HuH-7.5 (cell line): ENCODE results near the gene MAP4K5.
A peak's percentile ranks its signal among the peaks of the same experiment; 100 is the strongest.
"Not testable (repeated sequence)": the region's sequence is repeated elsewhere in the genome, so short reads cannot be mapped to it uniquely, and the experiment has no call there.

ENCODE experiments used
- DNase-seq: peaks from one replicate; pipeline ENCODE4 v3.0.0; 2011; ENCODE audit warnings: low spot score

The MAP4K5 gene

DNA sequence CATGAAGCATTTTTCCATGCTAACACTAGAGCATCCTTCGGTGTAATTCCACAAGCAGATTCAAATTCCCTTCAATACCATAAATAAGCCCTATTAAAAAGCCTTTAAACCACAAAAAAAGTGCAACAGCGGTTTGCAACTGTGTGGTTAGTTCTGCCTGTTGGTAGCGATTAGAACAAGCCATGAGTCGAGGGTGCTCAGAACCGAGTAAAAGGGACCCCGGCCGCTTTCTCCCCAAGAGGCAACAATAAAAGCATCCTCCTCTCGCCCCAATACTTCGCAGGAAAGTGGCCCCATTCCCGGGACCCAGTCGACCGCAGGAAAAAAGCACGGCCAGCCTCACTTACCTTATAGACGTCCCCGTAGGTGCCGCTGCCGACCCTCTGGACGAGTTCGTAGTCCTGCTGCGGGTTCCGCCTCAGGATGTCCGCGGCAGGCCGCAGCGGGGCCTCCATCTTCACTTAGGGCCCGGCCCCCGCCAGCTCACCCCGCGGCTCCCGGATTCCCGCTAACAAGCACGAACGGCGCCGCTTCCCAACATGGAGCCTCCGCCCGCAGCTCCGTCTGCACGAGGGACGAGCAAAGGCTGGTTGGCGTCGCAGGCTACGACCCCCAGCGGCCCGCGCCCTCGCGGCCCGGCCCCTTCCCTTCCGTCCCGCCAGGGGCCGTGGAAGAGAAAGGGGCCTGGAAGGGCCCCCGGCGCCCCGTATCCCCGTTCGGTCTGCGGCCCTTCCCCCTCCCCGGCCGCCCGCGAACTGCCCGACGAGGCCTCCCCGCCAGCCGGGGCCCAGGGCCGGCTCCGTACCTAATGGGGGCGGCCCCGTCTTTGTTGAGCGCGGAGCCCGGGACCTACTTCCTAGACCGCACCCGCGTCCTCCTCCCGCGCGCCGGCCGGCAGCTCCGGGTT is 521 bp downstream of the MAP4K5 start:
- peak; percentile 22 for DNase-seq

DNA sequence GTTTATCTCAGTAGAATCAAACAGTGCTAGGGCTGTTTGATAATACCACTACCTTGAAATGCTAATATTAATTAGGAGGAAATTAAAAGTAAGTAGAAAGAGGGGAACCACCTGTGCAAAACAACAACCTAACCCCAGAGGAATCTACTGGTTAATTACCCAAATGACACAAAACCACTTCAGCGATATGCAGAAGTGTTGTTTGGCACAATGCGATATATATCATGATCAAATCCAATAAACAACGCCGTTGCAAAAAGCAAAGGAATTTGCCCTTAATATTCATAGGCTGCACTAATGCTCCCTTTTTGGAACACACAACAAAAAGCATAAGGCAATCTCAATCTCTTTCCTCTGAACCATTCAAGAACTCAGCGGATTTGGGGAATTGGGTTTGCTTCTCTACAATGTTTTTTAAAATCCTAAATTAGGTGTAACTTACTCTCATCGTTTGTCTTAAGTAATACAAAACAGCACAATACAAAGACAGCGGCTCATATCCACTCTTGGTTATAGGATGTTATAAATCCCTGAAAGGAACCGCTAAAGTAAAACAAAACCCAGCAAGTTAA is 1.5 kb downstream of the MAP4K5 start:
- DNase-seq = no peak

DNA sequence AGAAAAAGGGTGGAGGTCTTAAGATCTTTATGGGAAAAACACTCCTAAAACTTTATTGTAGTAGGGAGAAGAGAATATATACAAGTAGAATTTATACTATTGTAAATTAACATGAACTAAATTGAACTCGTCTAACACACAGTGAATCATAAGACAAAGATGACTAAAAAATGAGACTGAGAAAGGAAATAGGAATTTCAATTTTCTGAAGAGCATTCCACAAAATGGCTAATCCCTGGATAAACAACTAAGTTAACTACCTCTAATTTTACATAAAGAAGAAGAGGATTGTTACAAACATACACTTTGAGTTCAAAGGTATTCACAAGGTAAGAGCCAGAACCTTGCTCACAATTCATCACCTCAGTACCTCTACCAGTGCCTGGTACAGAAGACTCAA is 2.0 kb downstream of the MAP4K5 start:
- DNase-seq = no peak

DNA sequence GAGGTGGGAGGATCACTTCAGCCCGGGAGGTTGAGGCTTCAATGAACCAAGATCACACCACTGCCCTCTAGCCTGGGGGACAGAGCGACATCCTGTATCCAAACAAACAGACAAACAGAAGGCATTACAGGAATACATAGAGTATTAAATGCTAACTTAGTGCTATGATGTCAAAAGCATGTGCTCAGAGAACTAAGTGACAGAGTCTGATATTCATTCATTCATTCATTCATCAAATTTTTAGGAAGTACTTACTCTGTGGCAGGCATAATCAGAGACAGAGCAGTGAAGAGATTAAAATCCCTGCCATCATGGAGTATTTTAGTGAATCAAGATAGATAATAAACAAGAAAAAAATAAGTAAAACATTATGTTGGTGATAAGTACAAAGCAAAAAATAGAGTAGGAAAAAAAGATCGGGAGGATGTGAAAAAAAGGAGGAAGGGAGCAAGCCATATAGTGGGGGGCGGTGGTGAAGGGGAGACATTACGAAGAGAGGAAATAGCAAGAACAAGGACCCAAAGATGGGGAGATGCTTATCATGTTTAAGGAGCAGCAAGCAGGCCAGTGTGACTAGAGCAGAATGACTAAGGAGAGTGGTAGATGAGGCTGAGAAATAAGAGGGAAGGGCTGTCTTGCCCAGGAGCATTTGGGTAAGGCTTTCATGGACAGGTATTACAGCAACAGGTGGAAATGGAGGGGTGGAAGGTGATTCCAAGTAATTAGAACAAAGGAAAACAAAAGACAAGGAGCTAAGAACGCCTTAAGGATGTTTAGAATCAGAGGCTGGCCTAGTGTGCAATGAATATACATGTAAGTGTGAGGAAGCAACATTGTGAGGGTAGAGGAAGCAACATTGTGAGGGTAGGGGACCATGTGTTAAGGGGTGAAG is 2.8 kb downstream of the MAP4K5 start:
- DNase-seq = no peak

DNA sequence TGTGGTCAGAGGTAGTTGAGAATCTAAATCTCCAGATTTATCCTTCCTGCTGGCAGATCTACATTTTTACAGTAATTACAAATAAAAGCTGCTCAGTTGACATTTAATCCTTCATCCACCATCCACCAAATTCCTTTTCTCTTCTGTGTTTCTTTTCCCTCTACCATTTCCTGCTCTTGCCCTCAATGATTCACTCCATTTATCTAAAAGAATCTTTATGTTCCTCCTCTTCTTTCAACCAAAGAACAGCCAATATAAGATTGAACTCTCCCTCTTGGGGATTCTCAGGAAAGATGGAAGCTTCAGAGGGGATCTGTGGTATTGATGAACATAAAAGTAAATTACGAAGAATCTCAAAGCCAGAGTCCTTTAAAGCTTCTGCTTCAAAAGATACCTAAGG is 4.4 kb downstream of the MAP4K5 start:
- no peak for DNase-seq

DNA sequence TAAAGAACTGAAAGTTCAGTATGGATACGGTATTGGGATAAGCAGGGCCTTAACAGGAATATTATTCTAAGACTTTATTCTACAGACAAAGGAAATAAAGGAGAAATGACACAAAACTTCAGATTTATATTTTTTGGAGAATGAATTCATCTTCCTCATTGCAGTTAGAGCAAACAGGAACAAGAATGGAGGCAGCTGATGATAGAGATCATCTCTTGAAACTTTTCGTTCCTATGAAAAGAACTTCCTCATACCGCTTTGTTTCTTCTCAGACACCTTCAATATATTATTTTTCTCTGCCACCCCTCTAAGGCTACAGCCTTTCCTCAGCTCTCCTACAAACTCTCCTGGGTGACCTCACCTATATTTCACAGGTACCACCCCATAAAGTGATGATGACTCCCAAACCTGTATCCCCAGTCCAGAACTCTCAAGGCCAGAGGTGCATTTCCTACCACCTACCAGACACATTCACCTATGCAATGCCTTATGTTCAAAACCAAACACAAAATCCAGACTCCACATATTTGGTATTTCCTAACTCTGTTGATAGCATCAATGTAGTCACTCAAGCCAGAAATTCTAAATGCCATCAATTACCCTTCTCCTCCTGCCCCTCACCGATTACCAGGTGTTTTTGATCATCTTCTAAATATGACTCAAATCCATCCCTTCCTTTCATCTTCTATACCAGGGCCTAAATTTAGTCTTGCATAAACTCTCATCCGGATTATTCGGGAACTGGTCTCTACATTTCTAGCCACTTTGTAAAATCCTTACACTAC is 7.4 kb downstream of the MAP4K5 start:
- DNase-seq = no peak

DNA sequence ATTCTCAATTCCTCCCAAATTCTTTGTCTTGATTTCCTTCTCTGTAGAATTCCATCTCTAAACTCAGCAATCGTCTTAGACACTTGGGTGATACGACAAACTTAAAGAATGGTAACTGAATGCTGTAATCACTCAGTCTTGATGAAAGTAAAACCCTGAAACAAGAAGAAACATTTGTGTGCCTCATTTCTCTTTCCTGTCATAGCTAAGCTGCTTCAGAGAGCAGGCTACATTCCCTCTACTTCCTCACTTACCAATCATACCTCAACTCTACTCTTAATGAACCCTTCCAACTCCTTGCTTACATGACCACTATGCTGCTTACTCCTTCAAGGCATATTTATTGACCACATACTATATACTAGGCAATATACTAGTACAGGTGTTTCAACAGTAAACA is 8.3 kb downstream of the MAP4K5 start:
- no peak for DNase-seq

DNA sequence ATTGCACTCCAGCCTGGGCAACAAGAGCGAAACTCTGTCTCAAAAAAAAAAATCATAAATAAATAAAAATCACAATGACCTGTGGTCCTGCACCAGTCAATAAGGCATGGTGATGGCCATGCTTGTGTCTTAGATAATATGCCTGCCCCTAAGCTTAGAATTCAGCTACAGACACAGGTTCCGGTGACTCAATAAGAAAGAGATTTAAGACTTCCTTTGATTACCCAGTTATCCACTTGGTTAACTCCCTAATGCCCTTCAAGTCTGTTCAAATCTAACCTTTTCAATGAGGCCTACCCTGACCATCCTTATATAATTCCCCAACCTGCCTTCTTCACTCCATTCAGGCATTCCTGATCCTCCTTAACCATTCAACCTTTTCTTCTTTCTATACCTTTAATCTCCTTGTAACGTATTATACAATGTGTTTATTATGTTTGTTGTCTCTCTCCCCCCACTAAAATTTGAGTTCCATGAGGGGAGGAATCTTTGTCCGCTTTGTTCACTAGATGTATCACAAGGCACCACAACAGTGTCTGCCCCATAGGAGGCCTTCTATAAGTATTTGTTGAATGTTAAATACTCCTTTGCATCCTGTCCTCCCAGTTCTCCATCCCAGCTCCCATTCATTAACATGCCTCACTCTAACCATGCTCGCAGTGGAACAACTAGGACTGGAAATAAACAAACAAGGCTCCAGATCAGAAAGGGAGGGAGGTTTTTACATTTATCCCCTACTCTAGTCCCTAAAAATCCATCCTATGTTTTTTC is 8.9 kb downstream of the MAP4K5 start:
- DNase-seq = no peak

DNA sequence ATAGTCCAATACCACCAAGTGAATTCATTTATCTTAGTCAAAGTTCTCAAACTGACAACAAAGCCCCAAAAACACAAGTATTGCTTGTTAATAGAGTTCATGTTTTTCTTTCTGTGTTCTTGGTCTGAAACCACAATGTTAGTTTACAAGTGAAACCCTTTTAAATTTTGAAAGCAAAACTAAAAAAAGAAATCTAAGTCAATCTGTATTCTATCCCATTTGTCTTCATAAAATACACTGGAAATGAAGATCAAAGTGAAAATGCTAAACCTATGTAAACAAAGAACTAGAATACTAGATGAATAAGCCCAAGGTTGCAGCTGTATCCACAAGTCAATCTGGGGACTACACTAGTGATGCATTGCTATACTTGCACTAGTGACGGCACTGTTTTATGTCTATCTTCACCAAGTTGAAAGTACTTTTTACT is 10.4 kb downstream of the MAP4K5 start:
- DNase-seq = no peak

DNA sequence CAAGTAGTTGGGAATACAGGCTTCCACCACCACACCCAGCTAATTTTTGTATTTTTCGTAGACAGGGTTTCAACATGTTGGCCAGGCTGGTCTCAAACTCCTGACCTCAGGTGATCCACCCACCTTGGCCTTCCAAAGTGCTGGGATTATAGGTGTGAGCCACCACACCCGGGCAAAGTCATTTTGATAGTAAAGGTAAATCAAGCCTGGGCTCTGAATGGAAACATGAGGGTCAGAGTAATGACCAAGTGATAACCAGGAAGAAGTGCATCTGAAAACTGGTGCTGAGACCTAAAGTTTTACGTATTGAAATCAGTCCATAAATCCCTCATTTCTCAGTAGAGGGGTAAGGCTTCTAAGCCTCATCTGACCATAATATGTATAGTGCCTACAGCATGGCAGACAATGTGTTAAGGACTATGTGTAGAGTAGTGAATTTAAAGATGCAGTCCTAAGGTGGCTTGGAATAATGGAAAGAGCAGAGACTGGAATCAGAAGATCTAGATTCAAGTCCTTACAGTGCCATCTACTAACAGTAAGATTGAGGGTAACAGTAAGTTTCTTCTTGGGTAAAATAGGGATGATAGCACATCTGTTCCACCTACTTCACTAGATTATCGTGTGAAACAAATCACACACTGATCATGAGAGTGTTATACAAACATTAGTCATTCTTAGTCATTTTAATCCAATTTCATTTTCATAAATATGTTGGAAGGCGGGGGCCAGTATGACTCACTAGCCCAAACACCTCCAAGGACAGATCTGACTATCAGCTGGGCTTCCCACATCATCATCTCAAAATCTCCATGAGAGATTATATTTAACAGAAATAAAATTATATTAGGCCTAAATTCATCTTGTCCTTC is 11.2 kb downstream of the MAP4K5 start:
- DNase-seq = no peak

DNA sequence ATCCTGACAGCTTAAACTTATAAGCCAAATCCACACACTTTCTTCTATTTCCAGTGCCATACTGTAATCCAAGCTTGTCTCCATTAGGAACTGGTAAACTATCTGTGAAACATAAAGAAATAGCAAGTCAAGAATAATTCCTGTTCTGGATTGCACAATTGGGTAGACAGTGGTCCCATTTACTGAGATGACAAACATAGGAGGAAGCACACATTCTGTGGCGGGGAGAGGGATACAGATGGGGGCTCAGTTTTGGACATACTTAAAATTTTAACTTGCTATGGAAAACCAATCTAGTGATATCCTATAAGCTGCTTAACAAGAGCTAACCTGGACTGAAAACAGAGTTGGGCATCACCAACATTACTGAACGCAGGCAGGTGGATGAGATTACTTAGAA is 16.3 kb downstream of the MAP4K5 start:
- DNase-seq = no peak

DNA sequence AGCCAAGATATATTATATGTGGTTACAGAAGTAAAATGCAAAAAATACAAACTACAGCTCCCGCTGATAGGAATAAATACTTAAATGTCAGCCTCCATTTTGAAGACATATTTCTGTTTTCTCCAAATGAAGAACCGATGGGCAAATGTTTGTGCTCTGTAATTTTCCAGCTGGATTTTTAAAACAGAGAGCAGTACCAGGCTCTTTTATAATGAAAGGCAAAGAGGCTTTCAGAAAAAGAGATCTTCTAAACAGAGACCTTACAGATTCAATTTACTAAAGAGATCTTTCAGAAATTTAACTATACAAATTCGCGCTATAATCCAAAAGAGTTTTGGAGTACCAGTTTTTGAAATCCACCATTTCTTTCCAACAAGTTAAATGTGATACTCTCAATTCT is 19.9 kb downstream of the MAP4K5 start:
- DNase-seq = no peak

DNA sequence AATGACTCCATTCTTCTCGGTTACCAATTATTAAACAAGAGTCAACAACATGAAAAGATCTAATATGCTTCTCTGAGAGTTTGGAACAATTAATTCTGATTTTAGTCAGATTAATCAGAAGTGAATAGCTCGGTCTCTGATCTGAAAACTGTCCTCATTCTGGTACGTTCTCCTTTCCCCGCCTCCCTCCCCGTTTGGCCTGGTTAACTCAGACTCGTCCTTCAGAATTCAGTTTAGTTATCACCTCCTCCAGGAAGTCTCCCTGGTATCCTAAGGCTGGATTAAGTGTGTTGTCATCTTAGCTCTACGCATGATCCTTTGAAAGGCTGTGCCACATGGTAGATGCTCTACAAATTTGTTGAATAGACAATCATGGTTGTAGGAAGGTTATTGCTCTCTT is 22.2 kb downstream of the MAP4K5 start:
- DNase-seq = no peak

DNA sequence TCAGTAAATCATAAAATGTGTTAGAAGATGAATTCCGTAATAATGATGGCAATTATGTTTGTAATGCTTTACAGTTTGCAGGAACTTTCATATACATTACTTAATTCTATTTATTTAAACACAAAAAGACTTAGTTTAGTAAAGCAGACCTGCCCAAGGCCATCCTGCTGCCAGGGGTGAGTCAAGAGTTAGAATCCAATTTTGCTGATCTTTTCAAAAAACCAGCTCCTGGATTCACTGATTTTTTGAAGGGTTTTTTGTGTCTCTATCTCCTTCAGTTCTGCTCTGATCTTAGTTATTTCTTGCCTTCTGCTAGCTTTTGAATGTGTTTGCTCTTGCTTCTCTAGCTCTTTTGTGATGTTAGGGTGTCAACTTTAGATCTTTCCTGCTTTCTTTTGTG is 25.3 kb downstream of the MAP4K5 start:
- not testable (repeated sequence) for DNase-seq

DNA sequence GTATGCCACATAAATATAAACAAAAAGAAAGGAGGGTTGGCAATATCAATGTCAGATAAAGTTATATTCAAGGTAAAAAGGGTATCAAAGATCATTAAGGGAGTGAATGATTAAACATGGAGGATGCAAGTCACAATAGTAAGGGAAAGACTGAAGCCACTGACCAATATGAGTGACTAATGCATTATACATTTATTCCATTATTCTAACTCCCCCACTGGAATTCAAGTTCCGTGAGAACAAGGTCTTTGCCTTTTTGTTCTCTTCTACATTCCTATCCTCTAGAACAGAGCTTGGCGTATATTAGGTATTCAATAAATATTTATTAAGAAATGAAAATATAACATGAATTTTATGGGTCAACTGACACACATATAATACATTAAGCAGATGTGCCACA is 30.7 kb downstream of the MAP4K5 start:
- DNase-seq = no peak

DNA sequence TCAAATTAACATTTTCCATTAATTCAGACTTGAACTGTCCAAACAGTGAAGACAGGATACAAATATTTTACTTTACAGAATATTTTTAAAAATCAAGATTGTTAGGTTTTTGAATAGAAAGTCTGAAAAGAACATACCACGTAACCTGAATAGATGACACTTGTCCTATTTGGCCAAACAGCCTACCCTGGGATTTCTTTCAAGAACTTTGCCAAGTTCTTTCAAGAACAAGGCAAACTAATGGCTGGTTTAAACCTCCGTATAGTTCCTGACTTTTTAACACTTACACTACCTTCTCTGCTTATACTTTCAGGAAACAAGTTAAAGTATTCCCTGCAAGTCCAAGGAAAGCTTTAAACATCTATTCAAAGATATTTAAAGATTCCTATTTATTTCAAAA is 35.0 kb downstream of the MAP4K5 start:
- no peak for DNase-seq

DNA sequence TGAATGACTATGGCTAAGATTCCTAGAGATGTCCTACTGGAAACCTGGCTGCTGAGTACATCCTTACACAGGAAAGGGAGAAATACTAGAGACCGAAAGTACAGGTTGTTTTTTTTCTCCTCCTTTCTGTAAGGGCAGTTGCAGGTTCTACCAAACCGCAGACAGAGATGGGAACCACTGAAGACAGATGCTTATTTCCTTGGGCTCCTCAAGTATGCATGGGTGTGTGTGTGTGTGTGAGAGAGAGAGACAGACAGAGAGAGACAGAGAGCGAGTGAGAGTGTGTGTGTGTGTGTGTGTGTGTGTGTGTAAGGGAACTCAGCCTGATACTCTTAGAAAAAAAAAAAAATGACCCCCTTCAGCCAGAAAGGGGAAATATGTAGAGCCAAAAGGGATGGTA is 42.5 kb downstream of the MAP4K5 start:
- DNase-seq = no peak

DNA sequence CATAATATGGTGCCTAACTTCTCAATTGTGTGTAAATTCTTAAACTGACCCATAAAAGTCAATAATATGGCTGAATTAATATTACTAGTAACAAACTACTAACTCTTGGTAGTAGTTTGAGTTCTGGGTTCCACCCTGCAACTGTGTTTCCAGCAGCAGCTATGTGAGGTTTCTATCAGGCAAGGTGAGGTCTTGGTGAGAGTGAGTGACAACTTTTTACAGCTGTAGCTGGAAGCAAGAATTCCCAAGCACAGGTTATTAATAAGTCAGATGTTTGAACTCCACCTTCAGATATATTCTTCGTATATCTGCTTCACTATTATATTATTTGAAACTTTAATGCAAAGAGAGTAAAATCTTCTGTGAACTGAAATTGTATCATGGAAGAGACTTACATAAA is 43.8 kb downstream of the MAP4K5 start:
- DNase-seq = no peak

DNA sequence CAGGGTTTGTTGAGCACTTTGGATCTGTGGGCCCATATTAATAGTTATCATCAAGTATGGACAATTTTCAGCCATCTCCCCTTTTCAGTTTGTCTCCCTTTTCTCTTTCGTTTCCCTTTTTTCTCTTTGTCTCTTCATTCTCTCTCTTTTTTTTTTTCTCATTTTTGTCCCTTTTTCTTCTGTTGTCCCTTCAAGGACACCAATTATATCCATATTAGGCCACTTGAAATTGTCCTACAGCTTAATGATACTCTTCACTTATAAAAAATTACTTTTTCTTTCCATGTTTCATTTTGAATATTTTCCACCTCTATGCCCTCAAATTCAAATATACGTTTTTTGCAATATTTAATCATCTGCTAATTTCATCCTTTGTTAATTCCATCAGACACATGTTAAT is 53.3 kb downstream of the MAP4K5 start:
- no peak for DNase-seq

DNA sequence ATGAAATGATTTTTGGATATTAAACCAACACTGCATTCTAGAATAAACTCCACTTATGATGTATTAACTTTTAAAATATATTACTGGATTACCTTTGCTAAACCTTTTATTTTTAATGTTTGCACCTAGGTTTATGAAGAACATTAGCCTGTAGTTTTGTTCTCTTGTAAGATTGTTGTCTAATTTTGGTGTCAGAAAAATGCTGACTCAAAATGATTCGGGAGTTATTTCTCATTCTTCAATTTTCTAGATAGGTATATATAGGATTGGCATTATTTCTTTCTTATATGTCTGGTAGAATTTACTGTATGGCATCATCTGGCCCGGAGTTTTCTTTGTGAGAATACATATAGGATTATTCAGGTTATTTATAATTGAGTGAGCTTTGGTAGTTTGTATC is 54.6 kb downstream of the MAP4K5 start:
- DNase-seq = no peak
